HG03439 (cell line): ENCODE results near the gene CHRNB1.

ENCODE experiments used
- ATAC-seq: cut with Tn5 transposase; IDR thresholded peaks from one replicate; pipeline ENCODE4 v1.9.1; 2021; ENCODE audit warnings: mild to moderate bottlenecking, moderate library complexity; ENCODE audit not compliant: unreplicated experiment

The CHRNB1 gene

GRCh38 chr17:7414837-7415236 is 30.0 kb upstream of the CHRNB1 start:
- ATAC-seq: no peak

DNA sequence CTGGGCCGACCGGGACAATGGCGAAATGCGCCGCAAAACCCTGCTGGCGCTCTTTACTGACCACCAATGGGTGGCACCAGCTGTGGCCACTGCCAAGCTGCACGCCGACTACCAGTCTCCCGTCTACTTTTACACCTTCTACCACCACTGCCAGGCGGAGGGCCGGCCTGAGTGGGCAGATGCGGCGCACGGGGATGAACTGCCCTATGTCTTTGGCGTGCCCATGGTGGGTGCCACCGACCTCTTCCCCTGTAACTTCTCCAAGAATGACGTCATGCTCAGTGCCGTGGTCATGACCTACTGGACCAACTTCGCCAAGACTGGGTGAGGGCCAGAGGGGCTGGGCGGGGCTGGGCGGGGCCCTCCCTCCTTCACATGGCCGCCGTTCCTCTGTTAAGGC is 29.1 kb upstream of the CHRNB1 start:
- ATAC-seq: no peak

DNA sequence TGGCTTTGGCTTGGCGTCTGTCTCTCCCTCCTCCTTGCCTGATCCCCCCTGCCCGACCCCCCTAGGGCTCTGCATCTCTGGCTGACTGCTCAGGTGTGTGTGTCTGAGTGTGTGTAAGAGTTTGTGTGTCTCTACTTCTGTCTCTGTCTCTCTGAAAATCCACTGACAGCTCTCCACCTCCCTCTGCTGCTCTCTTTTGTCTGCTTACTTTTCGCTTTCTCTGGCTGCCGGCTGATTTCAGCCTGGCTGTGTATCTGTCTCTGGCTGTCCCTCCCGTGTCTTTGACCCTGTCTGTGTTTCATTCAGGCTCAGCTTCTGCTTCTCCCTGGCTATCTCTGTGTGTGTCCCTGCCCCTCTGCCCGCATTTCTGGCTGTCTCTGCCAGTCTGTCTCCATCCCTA is 28.5 kb upstream of the CHRNB1 start:
- no peak for ATAC-seq

GRCh38 chr17:7417056-7417655 is 27.7 kb upstream of the CHRNB1 start:
- no peak for ATAC-seq

GRCh38 chr17:7418472-7419152 is 26.2 kb upstream of the CHRNB1 start:
- no peak for ATAC-seq

DNA sequence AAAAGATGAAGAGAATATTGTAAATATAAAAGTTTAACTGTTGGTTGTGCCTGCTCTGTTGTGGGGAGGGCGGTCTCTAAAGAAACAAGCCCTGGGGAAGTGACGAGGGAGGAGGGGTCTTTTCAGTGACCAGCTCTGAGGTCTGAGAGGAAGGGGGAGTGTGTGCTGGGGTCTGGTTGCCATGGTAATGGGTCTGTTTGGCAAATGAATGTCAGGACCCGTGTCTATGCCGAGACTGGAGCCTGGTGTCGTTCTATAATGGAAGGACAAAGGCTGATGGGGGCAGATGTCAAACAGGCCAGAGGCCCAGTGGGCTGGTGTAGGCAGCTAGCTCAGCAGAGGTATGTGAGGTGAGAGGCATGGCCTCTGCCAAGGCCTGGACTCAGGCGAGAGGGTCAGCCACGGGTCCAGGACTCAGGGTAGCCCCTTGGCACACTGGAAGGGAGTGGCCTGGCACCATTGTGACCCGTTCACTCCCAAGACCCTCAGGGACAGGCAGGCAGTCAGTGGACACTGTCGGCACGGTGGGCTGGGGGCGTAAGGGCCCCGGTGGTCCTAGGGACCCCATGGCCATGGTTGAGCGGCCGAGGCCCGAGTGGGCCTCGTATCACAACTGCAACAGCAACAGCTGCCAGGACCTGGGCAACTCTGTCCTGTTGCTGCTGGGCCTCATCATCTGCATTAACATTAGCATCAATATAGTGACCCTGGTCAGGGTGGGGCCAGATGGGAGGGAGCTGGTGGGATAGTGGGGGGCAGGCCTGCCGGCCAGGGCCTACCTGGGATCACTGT is 24.8 kb upstream of the CHRNB1 start, which contains the start of gene SPEM1:
SPEM1 (plus strand) TSS at position 506 of the 792 bp plus-strand sequence; CDS start at position 567, 61 bp downstream.
- ATAC-seq: no peak

DNA sequence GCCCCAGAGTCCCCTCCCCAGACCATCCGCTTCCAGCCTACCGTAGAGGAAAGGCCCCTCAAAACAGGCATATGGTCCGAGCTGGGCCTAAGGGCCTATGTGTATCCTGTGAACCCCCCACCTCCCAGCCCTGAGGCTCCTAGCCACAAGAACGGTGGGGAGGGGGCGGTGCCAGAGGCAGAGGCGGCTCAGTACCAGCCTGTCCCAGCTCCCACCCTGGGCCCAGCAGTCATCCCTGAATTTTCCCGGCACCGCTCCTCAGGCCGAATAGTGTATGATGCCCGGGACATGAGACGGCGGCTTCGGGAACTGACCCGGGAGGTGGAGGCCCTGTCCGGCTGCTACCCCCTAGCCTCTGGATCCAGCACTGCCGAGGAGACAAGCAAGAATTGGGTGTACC is 23.7 kb upstream of the CHRNB1 start:
- no peak for ATAC-seq

GRCh38 chr17:7423679-7424078 is 21.2 kb upstream of the CHRNB1 start:
- ATAC-seq: no peak

GRCh38 chr17:7425316-7425715 is 19.5 kb upstream of the CHRNB1 start, which contains the start of gene SPEM2:
Gene SPEM2 (plus strand): TSS chr17:7425616. CDS start chr17:7425689, 73 bp downstream.
- no peak for ATAC-seq

- no peak for ATAC-seq
Observed at GRCh38 chr17:7425756-7426155, 19.1 kb upstream of the CHRNB1 start.

- no peak for ATAC-seq
Observed at GRCh38 chr17:7426203-7426863, 18.5 kb upstream of the CHRNB1 start.

- no peak for ATAC-seq
Observed at GRCh38 chr17:7426896-7427489, 17.9 kb upstream of the CHRNB1 start.

GRCh38 chr17:7427549-7427948 is 17.3 kb upstream of the CHRNB1 start:
- no peak for ATAC-seq

GRCh38 chr17:7428557-7428956 is 16.3 kb upstream of the CHRNB1 start, which contains the start of gene SPEM3:
Gene SPEM3 (plus strand): TSS chr17:7428857. CDS start chr17:7428903, 46 bp downstream.
- no peak for ATAC-seq

DNA sequence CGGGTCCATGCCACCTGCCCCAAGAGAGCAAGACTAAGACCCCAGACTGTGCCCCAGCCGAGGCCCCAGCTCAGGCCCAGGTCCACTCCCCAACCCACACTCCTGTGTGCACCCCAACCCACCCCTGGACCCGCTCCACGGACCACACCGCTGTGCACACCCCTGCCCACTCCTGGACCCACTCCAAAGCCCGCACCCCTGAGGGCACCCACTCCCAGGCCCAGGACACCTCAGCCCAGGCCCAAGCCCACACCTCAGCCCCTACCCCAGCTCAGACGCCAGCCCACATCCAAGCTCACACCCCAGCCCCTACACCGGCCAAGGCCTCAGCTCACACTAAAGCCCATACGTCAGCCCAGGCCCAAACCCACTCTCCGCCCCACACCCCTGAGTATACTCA is 15.1 kb upstream of the CHRNB1 start:
- no peak for ATAC-seq

DNA sequence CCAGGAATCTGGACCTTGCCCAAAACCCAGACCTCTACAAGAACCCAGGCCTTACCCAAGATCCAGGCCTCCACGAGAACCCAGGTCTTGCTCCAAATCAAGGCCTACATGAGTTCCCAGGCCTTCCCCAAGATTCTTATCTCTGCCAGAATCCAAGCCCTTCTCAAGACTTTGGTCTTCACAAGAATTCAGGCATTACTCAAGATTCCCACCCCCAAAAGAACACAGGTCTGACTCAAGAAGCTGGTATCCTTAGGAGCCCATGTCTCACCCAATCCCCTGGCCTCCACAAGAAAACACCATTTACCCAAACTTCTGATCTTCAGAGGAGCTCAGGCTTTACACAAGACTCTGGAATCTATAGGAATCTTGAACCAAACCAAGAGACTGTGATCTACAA is 13.6 kb upstream of the CHRNB1 start:
- ATAC-seq: no peak

- ATAC-seq: no peak
Observed at GRCh38 chr17:7432296-7432695, 12.6 kb upstream of the CHRNB1 start.

- ATAC-seq: no peak
Observed at GRCh38 chr17:7435676-7436555, 8.9 kb upstream of the CHRNB1 start.

DNA sequence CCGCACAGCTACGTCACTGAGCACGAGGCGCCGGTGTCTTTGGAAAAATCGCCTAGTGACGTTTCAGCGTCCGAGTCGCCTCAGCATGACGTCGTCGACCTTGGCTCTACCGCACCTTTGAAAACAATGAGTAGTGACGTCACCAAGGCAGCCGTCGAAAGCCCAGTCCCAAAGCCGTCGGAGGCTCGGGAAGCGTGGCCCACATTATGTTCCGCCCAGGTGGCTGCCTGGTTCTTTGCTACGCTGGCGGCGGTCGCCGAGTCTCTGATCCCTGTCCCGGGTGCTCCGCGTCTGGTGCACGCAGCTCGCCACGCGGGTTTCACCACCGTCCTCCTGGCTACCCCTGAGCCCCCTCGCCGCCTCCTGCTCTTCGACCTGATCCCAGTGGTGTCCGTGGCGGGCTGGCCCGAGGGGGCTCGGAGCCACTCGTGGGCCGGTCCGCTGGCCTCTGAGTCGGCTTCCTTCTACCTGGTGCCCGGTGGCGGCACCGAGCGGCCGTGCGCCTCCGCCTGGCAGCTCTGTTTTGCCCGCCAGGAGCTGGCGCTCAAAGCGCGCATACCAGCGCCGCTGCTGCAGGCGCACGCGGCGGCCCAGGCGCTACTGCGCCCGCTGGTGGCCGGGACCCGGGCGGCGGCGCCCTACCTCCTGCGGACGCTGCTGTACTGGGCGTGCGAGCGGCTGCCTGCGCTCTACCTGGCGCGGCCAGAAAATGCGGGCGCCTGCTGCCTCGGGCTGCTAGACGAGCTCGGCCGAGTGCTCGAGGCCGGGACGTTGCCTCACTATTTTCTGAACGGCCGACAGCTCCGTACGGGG is 8.1 kb upstream of the CHRNB1 start:
- no peak for ATAC-seq
